Spleen (tissue), 7 donors: ENCODE results near the gene CDH8.

Source experiments
- CTCF ChIP-seq, 11 experiments: fragments of 200-600 bp in 7 of 11; fragments of 450-650 bp in 4 of 11; sonication (generic) in 4 of 11; IDR thresholded peaks in 8 of 11; conservative IDR thresholded peaks in 3 of 11; 1 replicate in 7 of 11; 2 replicates in 4 of 11; pipeline versions ENCODE4 v1.4.0 to v1.8.0; 2016 to 2021; ENCODE audit warnings: antibody characterized with exemption in 11 of 11, inconsistent platforms in 4 of 11, mild to moderate bottlenecking in 1 of 11
- POLR2A ChIP-seq, 3 donors: fragments of 450-650 bp; IDR thresholded peaks; one replicate each; pipeline ENCODE4 v1.5.1; 2017; ENCODE audit warnings: antibody characterized with exemption in 3 of 3, mild to moderate bottlenecking in 1 of 3
- donor health status: DM: no; HTN: no; CAD: no; lungs with moderate emphysema.
- donor health status: DM: no; HTN: no; CAD: no.
- donor health status: DM: no; HTN: no; CAD: no.

GRCh38 chr16:62036802-62037135, 531 bp upstream of the CDH8 start:
- TF ChIP-seq CTCF (IDR thresholded peaks at IDR 0.05 in 8 of 11, conservative IDR thresholded peaks at IDR 0.05 in 3 of 11) (no peak), POLR2A (IDR thresholded peaks at IDR 0.05) (no peak)
